Measurements from ENCODE around the gene RBBP4. TPM values are rescaled to one million over a fixed set of nuclear protein-coding genes. Genes with fewer than 3 reads are reported as not detected.

RBBP4 gene
- total RNA-seq, 2 donors from 2014 or later: 122 to 183 TPM

DNA sequence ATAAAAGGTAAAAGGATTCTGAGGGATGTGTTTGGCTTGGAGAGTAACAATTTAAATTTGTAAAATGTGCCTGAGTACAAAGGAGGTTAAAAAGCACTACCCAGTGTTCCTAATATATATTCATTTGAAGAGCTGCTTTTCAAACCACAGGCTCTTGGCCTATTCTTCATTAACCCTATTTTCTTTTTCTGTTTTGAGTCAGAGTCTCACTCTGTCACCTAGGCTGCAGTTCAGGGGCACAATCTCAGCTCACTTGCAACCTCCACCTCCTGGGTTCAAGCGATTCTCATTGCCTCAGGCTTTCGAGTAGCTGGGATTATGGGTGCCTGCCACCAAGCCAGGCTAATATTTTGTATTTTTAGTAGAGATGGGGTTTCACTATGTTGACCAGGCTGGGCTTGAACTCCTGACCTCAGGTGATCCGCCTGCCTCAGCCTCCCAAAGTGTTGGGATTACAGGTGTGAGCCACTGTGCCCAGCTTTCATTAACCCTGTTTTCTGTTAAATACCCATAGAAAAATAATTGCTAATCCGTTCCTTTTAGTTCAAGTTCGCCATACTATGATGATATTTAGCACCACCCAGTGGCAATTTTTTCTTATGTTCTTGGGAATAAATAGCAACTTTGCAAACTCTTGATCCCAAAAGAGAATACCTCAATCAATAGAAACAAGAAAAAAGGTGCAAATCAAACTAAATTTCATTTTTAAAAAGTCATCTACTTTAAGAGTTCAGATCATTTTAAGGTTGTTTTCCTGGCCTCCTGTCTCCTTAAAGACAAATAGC, 31.1 kb upstream of the RBBP4 start:
- intact Hi-C loops (cut with DNase I): loop anchor here (10.0 kb wide), 2 partner anchors 165 to 215 kb away; no protein-coding TSS in a partner anchor
- no peak for DNase-seq (ENCODE audit: low spot score)
- Histone ChIP-seq H3K4me1 (replicated peaks) (no peaks in the 10 kb centered on the region), H3K27ac (no peak overlapping the region), H3K36me3 (no peaks in the 10 kb centered on the region), H3K9me3 (no peaks in the 10 kb centered on the region), H3K4me3 (no peak overlapping the region), H3K27me3 (replicated peaks; ENCODE audit: insufficient read depth) (no peaks in the 10 kb centered on the region)
- TF ChIP-seq, protein P1, sequence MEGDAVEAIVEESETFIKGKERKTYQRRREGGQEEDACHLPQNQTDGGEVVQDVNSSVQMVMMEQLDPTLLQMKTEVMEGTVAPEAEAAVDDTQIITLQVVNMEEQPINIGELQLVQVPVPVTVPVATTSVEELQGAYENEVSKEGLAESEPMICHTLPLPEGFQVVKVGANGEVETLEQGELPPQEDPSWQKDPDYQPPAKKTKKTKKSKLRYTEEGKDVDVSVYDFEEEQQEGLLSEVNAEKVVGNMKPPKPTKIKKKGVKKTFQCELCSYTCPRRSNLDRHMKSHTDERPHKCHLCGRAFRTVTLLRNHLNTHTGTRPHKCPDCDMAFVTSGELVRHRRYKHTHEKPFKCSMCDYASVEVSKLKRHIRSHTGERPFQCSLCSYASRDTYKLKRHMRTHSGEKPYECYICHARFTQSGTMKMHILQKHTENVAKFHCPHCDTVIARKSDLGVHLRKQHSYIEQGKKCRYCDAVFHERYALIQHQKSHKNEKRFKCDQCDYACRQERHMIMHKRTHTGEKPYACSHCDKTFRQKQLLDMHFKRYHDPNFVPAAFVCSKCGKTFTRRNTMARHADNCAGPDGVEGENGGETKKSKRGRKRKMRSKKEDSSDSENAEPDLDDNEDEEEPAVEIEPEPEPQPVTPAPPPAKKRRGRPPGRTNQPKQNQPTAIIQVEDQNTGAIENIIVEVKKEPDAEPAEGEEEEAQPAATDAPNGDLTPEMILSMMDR (IDR thresholded peaks at IDR 0.05): peak in 1 of 4 experiments; percentile 31
- TF ChIP-seq POLR2AphosphoS5 (IDR thresholded peaks at IDR 0.05) (no peak), POLR2A (IDR thresholded peaks at IDR 0.05) (no peak)
- 72% methylated on average over 5 of the region's 5 CpGs for WGBS

DNA sequence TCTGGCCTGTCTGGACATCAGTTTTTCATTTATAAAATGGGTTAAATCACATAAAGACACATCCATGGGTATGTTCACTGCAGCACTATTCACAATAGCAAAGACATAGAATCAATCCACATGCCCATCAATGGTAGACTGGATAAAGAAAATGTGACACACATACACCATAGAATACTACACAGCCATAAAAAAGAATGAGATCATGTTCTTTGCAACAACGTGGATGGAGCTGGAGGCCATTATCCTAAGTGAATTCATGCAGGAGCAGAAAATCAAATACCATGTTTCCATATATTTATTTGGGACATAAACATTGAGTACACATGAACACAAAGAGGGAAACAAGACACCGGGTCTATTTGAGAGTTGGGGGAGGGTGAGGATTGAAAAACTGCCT, 28.8 kb upstream of the RBBP4 start:
- TF ChIP-seq POLR2A (IDR thresholded peaks at IDR 0.05): no peak
- TF ChIP-seq POLR2AphosphoS5 (IDR thresholded peaks at IDR 0.05): no peak
- TF ChIP-seq, protein P1 (IDR thresholded peaks at IDR 0.05): no peak
- no peak overlapping the region for H3K4me3 ChIP-seq
- H3K27ac ChIP-seq: no peak overlapping the region
- intact Hi-C loops (cut with DNase I): loop anchor here (10.0 kb wide), 2 partner anchors 167 to 217 kb away; no protein-coding TSS in a partner anchor
- H3K4me1 ChIP-seq (replicated peaks): no peaks in the 10 kb centered on the region
- no peaks in the 10 kb centered on the region for H3K9me3 ChIP-seq
- no peak for DNase-seq (ENCODE audit: low spot score)
- H3K36me3 ChIP-seq: no peaks in the 10 kb centered on the region
- no peaks in the 10 kb centered on the region for H3K27me3 ChIP-seq (replicated peaks; ENCODE audit: insufficient read depth)
- 91% methylated on average over 2 of the region's 2 CpGs for WGBS

DNA sequence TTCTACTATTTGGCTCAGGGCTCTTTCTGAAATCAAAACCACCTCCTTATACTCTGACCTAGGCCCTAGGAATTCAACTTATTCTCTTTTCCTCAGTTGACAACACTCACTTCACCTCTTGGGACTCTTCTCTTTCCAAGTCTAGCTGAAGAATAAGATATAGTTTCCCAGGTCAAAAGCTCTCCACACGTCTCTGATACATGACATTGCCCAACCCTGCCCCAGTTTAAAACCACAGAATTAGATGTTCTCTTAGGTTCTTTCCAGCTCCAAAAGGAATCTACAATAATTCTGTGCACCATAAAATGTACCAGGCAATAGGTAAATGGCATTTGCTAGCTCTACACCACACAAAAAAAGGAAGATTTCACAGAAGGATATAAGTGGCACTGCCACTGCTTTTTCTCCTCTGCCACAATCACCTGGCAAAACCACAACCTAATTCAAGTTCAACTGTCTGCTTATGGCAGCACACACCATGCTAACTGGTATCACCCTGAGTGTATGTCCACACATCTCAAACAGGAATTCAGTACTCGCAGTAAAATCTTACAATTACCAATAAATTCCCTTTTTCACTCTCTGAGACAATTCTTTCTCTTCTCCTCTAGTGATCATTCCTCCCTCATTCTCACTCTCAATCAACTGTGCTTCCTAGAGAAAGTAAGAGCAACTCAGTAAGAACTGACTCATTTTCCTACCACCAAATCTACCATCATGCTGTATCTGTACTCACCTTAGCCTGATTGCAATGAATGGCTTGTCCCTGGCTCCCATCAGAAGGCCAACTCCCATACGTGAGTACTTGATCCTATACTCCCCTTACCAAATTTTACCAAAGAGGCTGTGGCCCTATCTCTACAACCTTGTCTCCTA, 28.0 kb upstream of the RBBP4 start:
- no peaks in the 10 kb centered on the region for H3K9me3 ChIP-seq
- intact Hi-C loops (cut with DNase I): loop anchor here (10.0 kb wide), 2 partner anchors 168 to 218 kb away; no protein-coding TSS in a partner anchor

DNA sequence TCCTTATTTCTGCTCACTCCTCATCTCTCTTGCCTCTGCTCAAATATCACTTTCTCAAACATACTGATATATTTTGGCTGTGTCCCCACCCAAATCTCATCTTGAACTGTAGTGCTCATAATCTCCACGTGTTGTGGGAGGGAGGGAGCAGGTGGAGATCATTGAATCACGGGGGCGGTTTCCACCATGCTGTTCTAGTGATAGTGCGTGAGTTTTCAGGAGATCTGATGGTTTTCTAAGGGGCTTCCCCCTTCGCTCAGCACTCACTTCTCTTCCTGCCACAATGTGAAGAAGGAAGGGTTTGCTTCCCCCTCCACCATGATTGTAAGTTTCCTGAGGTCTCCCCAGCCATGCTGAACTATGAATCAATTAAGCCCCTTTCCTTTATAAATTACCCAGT, 27.2 kb upstream of the RBBP4 start:
- DNase-seq (ENCODE audit: low spot score): no peak
- intact Hi-C loops (cut with DNase I): loop anchor here (10.0 kb wide), 2 partner anchors 169 to 219 kb away; no protein-coding TSS in a partner anchor
- H3K27me3 ChIP-seq (replicated peaks; ENCODE audit: insufficient read depth): no peaks in the 10 kb centered on the region
- TF ChIP-seq, protein P1 (IDR thresholded peaks at IDR 0.05): no peak
- TF ChIP-seq POLR2AphosphoS5 (IDR thresholded peaks at IDR 0.05): no peak
- TF ChIP-seq POLR2A (IDR thresholded peaks at IDR 0.05): no peak
- H3K4me1 ChIP-seq (replicated peaks): no peaks in the 10 kb centered on the region
- H3K4me3 ChIP-seq: no peak overlapping the region
- H3K36me3 ChIP-seq: no peaks in the 10 kb centered on the region
- H3K27ac ChIP-seq: no peak overlapping the region
- WGBS: 75% methylated on average over 5 of the region's 5 CpGs
- H3K9me3 ChIP-seq: no peaks in the 10 kb centered on the region

More for the DNA sequence above, 28.0 kb upstream of the RBBP4 start:
- H3K4me3 ChIP-seq: no peak overlapping the region
- H3K27ac ChIP-seq: no peak overlapping the region
- DNase-seq (ENCODE audit: low spot score): no peak
- H3K27me3 ChIP-seq (replicated peaks; ENCODE audit: insufficient read depth): no peaks in the 10 kb centered on the region
- no peaks in the 10 kb centered on the region for H3K4me1 ChIP-seq (replicated peaks)
- TF ChIP-seq, protein P1 (IDR thresholded peaks at IDR 0.05): no peak
- TF ChIP-seq POLR2A (IDR thresholded peaks at IDR 0.05) (no peak), POLR2AphosphoS5 (IDR thresholded peaks at IDR 0.05) (no peak)
- 77% methylated on average over 3 of the region's 3 CpGs for WGBS
- H3K36me3 ChIP-seq: no peaks in the 10 kb centered on the region
